ENCODE data around the gene EPS8L2. TPM values are rescaled to one million over a fixed set of nuclear protein-coding genes. Genes with fewer than 3 reads are reported as not detected.

Gene EPS8L2
- total and polyA plus RNA-seq, 2 of the 4 experiments (the other 2 are of a cell fraction), result 17.2 to 39.4 TPM

- no peak overlapping the region for H4K5ac ChIP-seq (ENCODE audit: low read depth, low read length)
- H3K79me1 ChIP-seq (ENCODE audit: low read depth in 1 of 2, low read length in 2 of 2), result no peaks in the 10 kb centered on the region; a peak in 2 of 4 replicates
- H3K9me3 ChIP-seq (ENCODE audit: control insufficient read depth, insufficient read depth, low read length), result no peaks in the 10 kb centered on the region
- no peak overlapping the region for H3K4ac ChIP-seq (ENCODE audit: low read depth, low read length)
- H2AFZ ChIP-seq (replicated peaks; ENCODE audit: low read length, poor library complexity), result no peak overlapping the region
- BruUV-seq (replicated peaks), result no TSS peak
- dilution Hi-C loops (cut with HindIII; ENCODE audit: low sequenced_read_pairs, unreplicated experiment), result no loop called here
- H3K27ac ChIP-seq (ENCODE audit: insufficient read depth, low read length), result no peak overlapping the region
- H4K20me1 ChIP-seq (ENCODE audit: insufficient read depth, low read length), result no peaks in the 10 kb centered on the region
- H3K27me3 ChIP-seq (ENCODE audit: control insufficient read depth, insufficient read depth, low read length), result no peaks in the 10 kb centered on the region
- ChIA-PET CTCF (no interaction called here), POLR2A (ENCODE audit: unreplicated experiment) (no interaction called here)
- H2AK9ac ChIP-seq (replicated peaks; ENCODE audit: low read depth, low read length, poor library complexity), result no peak overlapping the region
- no peak overlapping the region for H2BK5ac ChIP-seq (ENCODE audit: low read depth, low read length, poor library complexity, severe bottlenecking)
- no peak overlapping the region for H2BK120ac ChIP-seq (ENCODE audit: low read depth, low read length)
- no peak overlapping the region for H2BK20ac ChIP-seq (ENCODE audit: low read depth, low read length)
- no peak overlapping the region for H3K18ac ChIP-seq (ENCODE audit: low read depth, low read length)
- in situ Hi-C loops (cut with MboI; ENCODE audit: low sequenced_read_pairs), result no loop called here
- DNase-seq (no peak), ATAC-seq (ENCODE audit: low read depth) (no peak)
- H3K4me1 ChIP-seq (ENCODE audit: control insufficient read depth, insufficient read depth, low read length), result no peaks in the 10 kb centered on the region
- H3K9ac ChIP-seq (ENCODE audit: low read depth, low read length), result no peak overlapping the region
- no peak overlapping the region for H3K14ac ChIP-seq (replicated peaks; ENCODE audit: low read depth, low read length)
- 100% methylated on average over 20 of the region's 36 CpGs; no CpG with 5 or more reads in 1 of the 2 experiments for WGBS, 2 experiments (ENCODE audit: extremely low coverage in 2 of 2, insufficient read length in 1 of 2)
- no peak overlapping the region for H4K91ac ChIP-seq (ENCODE audit: insufficient read depth, low read depth, low read length)
- H2AK5ac ChIP-seq (ENCODE audit: low read depth, low read length), result no peak overlapping the region
- intact Hi-C loops (cut with micrococcal nuclease), result no loop called here
- H4K8ac ChIP-seq (ENCODE audit: low read depth in 2 of 2, low read length in 2 of 2), result no peak overlapping the region
- no peaks in the 10 kb centered on the region for H3K9me1 ChIP-seq (ENCODE audit: insufficient read depth, low read length)
- H3K4me3 ChIP-seq (ENCODE audit: insufficient read depth, low read depth, low read length), result no peak overlapping the region
- no peak overlapping the region for H2BK15ac ChIP-seq (ENCODE audit: low read depth, low read length)
- peaks cover 46% of the 10 kb centered on the region for H3K36me3 ChIP-seq (ENCODE audit: control insufficient read depth, insufficient read depth, low read length)
- no peak overlapping the region for H3K4me2 ChIP-seq (ENCODE audit: low read depth, low read length)
- H3K23ac ChIP-seq (ENCODE audit: low read depth, low read length), result no peak overlapping the region
- no peak overlapping the region for H3K56ac ChIP-seq (ENCODE audit: extremely low read depth, insufficient read depth, low read length)
- TF ChIP-seq CHD1 (IDR thresholded peaks at IDR 0.05; ENCODE audit: low read depth, low read length) (no peak), RCOR1 (IDR thresholded peaks at IDR 0.05; ENCODE audit: insufficient replicate concordance, low read length) (no peak), NFE2L2 (IDR thresholded peaks at IDR 0.05; ENCODE audit: low read depth, low read length) (no peak), MXI1 (IDR thresholded peaks at IDR 0.05; ENCODE audit: borderline replicate concordance, low read depth, low read length) (no peak), BHLHE40 (IDR thresholded peaks at IDR 0.05; ENCODE audit: low read depth, low read length) (no peak), SMC3 (IDR thresholded peaks at IDR 0.05; ENCODE audit: low read depth, low read length) (no peak), MAFK (IDR thresholded peaks at IDR 0.05; ENCODE audit: low read depth, low read length) (no peak), CEBPB (IDR thresholded peaks at IDR 0.05; ENCODE audit: low read depth, low read length) (no peak), RAD21 (IDR thresholded peaks at IDR 0.05; ENCODE audit: low read length) (no peak), MAZ (IDR thresholded peaks at IDR 0.05; ENCODE audit: borderline replicate concordance, low read depth, low read length) (no peak), USF2 (IDR thresholded peaks at IDR 0.05; ENCODE audit: low read depth, low read length) (no peak), ELK1 (IDR thresholded peaks at IDR 0.05; ENCODE audit: borderline replicate concordance, low read depth, low read length) (no peak), POLR2A (IDR thresholded peaks at IDR 0.05; ENCODE audit: low read depth, low read length) (no peak), CTCF (conservative IDR thresholded peaks at IDR 0.05; ENCODE audit: low read depth, low read length) (no peak), FOS (IDR thresholded peaks at IDR 0.05; ENCODE audit: low read depth, low read length) (no peak)
Observed at GRCh38 chr11:679271-680207, 26.5 kb upstream of the EPS8L2 start.
